AG10803 (cell line): ENCODE results near the gene GNAT3.

ENCODE experiments used
- DNase-seq: peaks from one replicate; pipeline ENCODE4 v3.0.0; 2010; ENCODE audit warnings: low read depth
- H3K4me3 ChIP-seq: 2 replicates; pipeline ENCODE4 v1.5.1; 2011; ENCODE audit warnings: mild to moderate bottlenecking, low read length, control low read depth
- CTCF ChIP-seq: conservative IDR thresholded peaks from 2 replicates; pipeline ENCODE4 v1.5.1; 2011; ENCODE audit warnings: mild to moderate bottlenecking, low read length, control low read depth, inconsistent platforms

The GNAT3 gene

DNA sequence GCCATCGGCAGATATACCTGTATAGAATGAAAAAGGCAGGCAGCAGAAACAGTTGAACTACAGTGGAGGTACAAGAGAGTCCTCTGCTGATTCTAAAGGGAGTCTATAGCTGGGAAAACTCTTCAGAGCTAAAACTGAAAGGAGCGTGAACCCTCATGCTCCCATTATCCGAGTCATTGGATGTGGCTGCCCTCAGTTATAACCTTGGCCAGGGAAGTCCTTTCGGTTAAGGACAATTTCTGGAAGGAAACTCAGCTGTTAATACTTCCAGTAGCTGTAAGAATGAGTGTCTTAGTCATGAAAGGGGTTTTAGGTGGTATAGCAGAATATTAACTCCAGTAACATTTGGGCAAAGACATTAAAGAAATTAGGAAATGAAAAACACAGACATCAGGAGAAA, 14.6 kb upstream of the GNAT3 start:
- no peak overlapping the region for H3K4me3 ChIP-seq
- no peak for DNase-seq
- no peak for TF ChIP-seq CTCF

- DNase-seq, result no peak
- H3K4me3 ChIP-seq, result no peak overlapping the region
- TF ChIP-seq CTCF, result no peak
Measured at GRCh38 chr7:80524693-80525092, 12.8 kb upstream of the GNAT3 start.

DNA sequence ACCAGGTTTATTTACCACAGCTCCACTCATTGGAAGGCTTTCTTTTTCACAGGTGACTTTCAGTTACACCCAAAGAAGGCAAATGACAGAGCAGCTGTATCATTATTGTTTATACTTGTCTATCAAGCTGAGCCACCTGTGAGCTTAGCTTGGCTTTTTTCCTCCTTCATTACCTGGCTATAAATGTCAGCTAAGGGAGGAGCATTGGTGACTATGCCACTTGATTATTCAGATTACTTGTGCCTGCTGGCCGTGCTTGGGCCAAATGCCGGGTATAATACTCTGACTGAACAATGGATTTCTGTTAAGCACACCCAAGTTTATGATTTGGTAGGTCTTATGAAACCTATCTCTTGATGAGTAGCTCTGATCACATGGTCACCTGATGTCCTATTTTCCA, 9.9 kb upstream of the GNAT3 start:
- TF ChIP-seq CTCF, result no peak

GRCh38 chr7:80520199-80520598, 8.3 kb upstream of the GNAT3 start:
- no peak for DNase-seq
- no peak overlapping the region for H3K4me3 ChIP-seq
- TF ChIP-seq CTCF, result no peak

More for the DNA sequence above, 9.9 kb upstream of the GNAT3 start:
- no peak for DNase-seq
- no peak overlapping the region for H3K4me3 ChIP-seq

DNA sequence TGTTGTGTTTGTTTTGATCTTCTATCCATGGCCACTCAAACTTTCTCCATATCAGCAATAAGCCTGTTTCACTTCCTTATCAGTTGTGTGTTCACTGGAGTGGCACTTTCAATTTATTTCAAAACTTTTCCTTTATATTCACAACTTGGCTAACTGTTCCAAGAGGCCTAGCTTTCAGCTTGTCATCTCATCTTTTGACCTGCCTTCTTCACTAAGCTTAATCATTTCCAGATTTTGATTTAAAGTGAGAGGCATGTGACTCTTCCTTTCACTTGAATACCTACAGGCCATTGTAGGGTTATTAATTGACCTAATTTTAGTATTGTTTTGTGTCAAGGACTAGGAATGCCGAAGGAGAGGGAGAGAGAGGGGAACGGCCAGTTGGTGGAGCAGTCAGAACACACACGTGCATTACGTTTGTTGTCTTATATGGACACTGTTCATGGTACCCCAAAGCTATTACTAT, 5.5 kb upstream of the GNAT3 start:
- H3K4me3 ChIP-seq, result no peak overlapping the region
- DNase-seq, result no peak
- no peak for TF ChIP-seq CTCF

- DNase-seq, result no peak
- H3K4me3 ChIP-seq, result no peak overlapping the region
- TF ChIP-seq CTCF, result no peak
Measured at GRCh38 chr7:80515298-80515697, 3.4 kb upstream of the GNAT3 start.

DNA sequence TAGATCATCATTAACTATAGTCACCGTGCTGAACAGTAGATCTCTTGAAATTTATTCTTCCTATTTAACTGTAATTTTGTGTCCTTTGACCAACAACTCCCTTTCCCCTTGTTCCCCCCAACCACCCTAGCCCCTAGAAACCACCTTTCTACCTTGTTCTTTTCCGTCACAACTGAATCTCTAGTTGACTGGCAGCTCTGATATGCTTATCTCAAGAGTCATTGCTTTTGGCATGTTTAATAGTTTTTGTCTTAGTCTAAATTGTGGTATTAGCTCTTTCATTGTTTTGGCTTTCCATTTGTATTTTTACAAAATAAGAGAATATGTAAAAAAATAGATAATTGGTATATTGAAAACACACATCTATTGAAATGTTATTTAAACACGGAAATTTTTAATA, 1.8 kb downstream of the GNAT3 start:
- no peak for TF ChIP-seq CTCF
- no peak for DNase-seq
- H3K4me3 ChIP-seq, result no peak overlapping the region
